ENCODE data around the gene FRMD4A.
"Not testable (repeated sequence)": the region's sequence is repeated elsewhere in the genome, so short reads cannot be mapped to it uniquely, and the experiment has no call there.

FRMD4A gene

DNA sequence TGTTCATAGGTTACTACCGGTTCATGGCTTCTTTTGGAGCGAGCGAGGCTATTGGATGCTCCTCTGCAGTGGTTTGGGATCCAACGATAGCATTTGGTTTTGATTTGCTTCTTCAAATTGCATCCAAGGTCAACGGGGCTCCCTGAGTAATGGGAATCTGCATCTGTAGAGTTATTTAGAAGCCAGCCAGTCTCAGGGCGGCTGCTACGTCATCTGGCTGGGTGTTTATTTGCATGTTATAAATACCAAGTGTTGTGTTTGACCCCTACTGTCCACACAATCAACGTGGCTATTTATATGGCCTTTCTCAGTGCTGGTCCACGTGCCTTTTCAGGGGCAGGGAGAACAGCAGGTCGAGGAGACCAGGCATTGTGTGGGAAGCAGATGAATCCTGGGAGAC lies 606.2 kb downstream of the FRMD4A start:
- no peak overlapping the region for H3K27ac ChIP-seq (ENCODE audit: low read length)
- no peaks in the 10 kb centered on the region for H3K9me3 ChIP-seq (ENCODE audit: control insufficient read depth in 1 of 2, low read length in 2 of 2)
- H3K4me3 ChIP-seq (ENCODE audit: low read depth in 1 of 2, low read length in 2 of 2): no peak overlapping the region
- H3K27me3 ChIP-seq (ENCODE audit: low read depth, low read length): no peaks in the 10 kb centered on the region
- peaks cover 0 to 5% of the 10 kb centered on the region in 2 donors for H3K4me1 ChIP-seq (ENCODE audit: control insufficient read depth in 1 of 2, insufficient read depth in 2 of 2, low read length in 2 of 2)
- peaks cover 0 to 20% of the 10 kb centered on the region in 2 donors for H3K36me3 ChIP-seq (ENCODE audit: control insufficient read depth in 1 of 2, insufficient read depth in 2 of 2, low read length in 2 of 2)

GRCh38 chr10:13722747-13723653 lies 607.7 kb downstream of the FRMD4A start:
- H3K36me3 ChIP-seq (ENCODE audit: control insufficient read depth in 1 of 2, insufficient read depth in 2 of 2, low read length in 2 of 2): peaks cover 0 to 14% of the 10 kb centered on the region in 2 donors
- H3K27ac ChIP-seq (ENCODE audit: low read length): no peak overlapping the region
- no peak overlapping the region for H3K4me3 ChIP-seq (ENCODE audit: low read depth in 1 of 2, low read length in 2 of 2)
- H3K9me3 ChIP-seq (ENCODE audit: control insufficient read depth in 1 of 2, low read length in 2 of 2): no peaks in the 10 kb centered on the region
- H3K4me1 ChIP-seq (ENCODE audit: control insufficient read depth in 1 of 2, insufficient read depth in 2 of 2, low read length in 2 of 2): peaks cover 5 to 9% of the 10 kb centered on the region in 2 donors
- H3K27me3 ChIP-seq (ENCODE audit: low read depth, low read length): no peaks in the 10 kb centered on the region

DNA sequence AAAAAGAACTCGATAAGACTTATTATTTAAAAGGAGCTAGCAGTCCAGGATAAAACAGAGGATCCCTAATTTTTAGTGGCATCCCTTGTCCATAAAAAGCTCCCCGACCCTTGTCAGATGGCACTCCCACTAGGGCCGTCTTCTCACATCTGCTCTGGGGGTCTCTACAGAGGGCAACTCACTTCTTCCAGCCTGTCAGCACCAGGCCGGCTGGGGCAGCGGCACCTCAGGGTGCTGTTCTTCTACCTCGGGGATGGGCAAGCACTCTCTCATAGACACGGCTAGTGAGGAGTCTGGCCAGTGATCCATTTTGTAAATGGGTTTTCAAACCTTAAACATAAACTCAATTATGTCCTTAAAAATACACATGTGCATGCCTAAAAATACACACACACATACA lies 609.2 kb downstream of the FRMD4A start:
- no peak overlapping the region for H3K4me3 ChIP-seq (ENCODE audit: low read depth in 1 of 2, low read length in 2 of 2)
- peaks cover 5 to 9% of the 10 kb centered on the region in 2 donors for H3K4me1 ChIP-seq (ENCODE audit: control insufficient read depth in 1 of 2, insufficient read depth in 2 of 2, low read length in 2 of 2)
- no peaks in the 10 kb centered on the region for H3K27me3 ChIP-seq (ENCODE audit: low read depth, low read length)
- H3K27ac ChIP-seq (ENCODE audit: low read length): no peak overlapping the region
- no peaks in the 10 kb centered on the region for H3K9me3 ChIP-seq (ENCODE audit: control insufficient read depth in 1 of 2, low read length in 2 of 2)
- H3K36me3 ChIP-seq (ENCODE audit: control insufficient read depth in 1 of 2, insufficient read depth in 2 of 2, low read length in 2 of 2): peaks cover 0 to 7% of the 10 kb centered on the region in 2 donors

GRCh38 chr10:13720699-13721098 lies 610.0 kb downstream of the FRMD4A start:
- no peaks in the 10 kb centered on the region for H3K27me3 ChIP-seq (ENCODE audit: low read depth, low read length)
- H3K9me3 ChIP-seq (ENCODE audit: control insufficient read depth in 1 of 2, low read length in 2 of 2): no peaks in the 10 kb centered on the region
- H3K4me1 ChIP-seq (ENCODE audit: control insufficient read depth in 1 of 2, insufficient read depth in 2 of 2, low read length in 2 of 2): peaks cover 5 to 9% of the 10 kb centered on the region in 2 donors
- H3K27ac ChIP-seq (ENCODE audit: low read length): no peak overlapping the region
- peaks cover 0 to 7% of the 10 kb centered on the region in 2 donors for H3K36me3 ChIP-seq (ENCODE audit: control insufficient read depth in 1 of 2, insufficient read depth in 2 of 2, low read length in 2 of 2)
- H3K4me3 ChIP-seq (ENCODE audit: low read depth in 1 of 2, low read length in 2 of 2): no peak overlapping the region

GRCh38 chr10:13719425-13719824 lies 611.3 kb downstream of the FRMD4A start:
- no peaks in the 10 kb centered on the region for H3K9me3 ChIP-seq (ENCODE audit: control insufficient read depth in 1 of 2, low read length in 2 of 2)
- peaks cover 5 to 9% of the 10 kb centered on the region in 2 donors for H3K4me1 ChIP-seq (ENCODE audit: control insufficient read depth in 1 of 2, insufficient read depth in 2 of 2, low read length in 2 of 2)
- no peak overlapping the region for H3K27ac ChIP-seq (ENCODE audit: low read length)
- peaks cover 0 to 12% of the 10 kb centered on the region in 2 donors for H3K36me3 ChIP-seq (ENCODE audit: control insufficient read depth in 1 of 2, insufficient read depth in 2 of 2, low read length in 2 of 2)
- no peak overlapping the region for H3K4me3 ChIP-seq (ENCODE audit: low read depth in 1 of 2, low read length in 2 of 2)
- H3K27me3 ChIP-seq (ENCODE audit: low read depth, low read length): no peaks in the 10 kb centered on the region

GRCh38 chr10:13718820-13719219 lies 611.9 kb downstream of the FRMD4A start:
- no peak overlapping the region for H3K27ac ChIP-seq (ENCODE audit: low read length)
- no peak overlapping the region for H3K4me3 ChIP-seq (ENCODE audit: low read depth in 1 of 2, low read length in 2 of 2)
- H3K27me3 ChIP-seq (ENCODE audit: low read depth, low read length): no peaks in the 10 kb centered on the region
- peaks cover 0 to 12% of the 10 kb centered on the region in 2 donors for H3K36me3 ChIP-seq (ENCODE audit: control insufficient read depth in 1 of 2, insufficient read depth in 2 of 2, low read length in 2 of 2)
- peaks cover 5 to 9% of the 10 kb centered on the region in 2 donors for H3K4me1 ChIP-seq (ENCODE audit: control insufficient read depth in 1 of 2, insufficient read depth in 2 of 2, low read length in 2 of 2)
- no peaks in the 10 kb centered on the region for H3K9me3 ChIP-seq (ENCODE audit: control insufficient read depth in 1 of 2, low read length in 2 of 2)

- Histone ChIP-seq H3K4me3 (ENCODE audit: low read depth in 1 of 2, low read length in 2 of 2) (peak overlapping the region; percentile 27 to 32), H3K4me1 (ENCODE audit: control insufficient read depth in 1 of 2, insufficient read depth in 2 of 2, low read length in 2 of 2) (peaks cover 5 to 9% of the 10 kb centered on the region in 2 donors), H3K27ac (ENCODE audit: low read length) (no peak overlapping the region), H3K36me3 (ENCODE audit: control insufficient read depth in 1 of 2, insufficient read depth in 2 of 2, low read length in 2 of 2) (peaks cover 0 to 12% of the 10 kb centered on the region in 2 donors), H3K27me3 (ENCODE audit: low read depth, low read length) (no peaks in the 10 kb centered on the region), H3K9me3 (ENCODE audit: control insufficient read depth in 1 of 2, low read length in 2 of 2) (no peaks in the 10 kb centered on the region)
Measured at GRCh38 chr10:13717936-13718772, 612.6 kb downstream of the FRMD4A start.

GRCh38 chr10:13717571-13717935 lies 613.2 kb downstream of the FRMD4A start:
- H3K36me3 ChIP-seq (ENCODE audit: control insufficient read depth in 1 of 2, insufficient read depth in 2 of 2, low read length in 2 of 2): peaks cover 0 to 12% of the 10 kb centered on the region in 2 donors
- H3K4me1 ChIP-seq (ENCODE audit: control insufficient read depth in 1 of 2, insufficient read depth in 2 of 2, low read length in 2 of 2): peaks cover 5 to 11% of the 10 kb centered on the region in 2 donors
- no peaks in the 10 kb centered on the region for H3K9me3 ChIP-seq (ENCODE audit: control insufficient read depth in 1 of 2, low read length in 2 of 2)
- H3K4me3 ChIP-seq (ENCODE audit: low read depth in 1 of 2, low read length in 2 of 2): peak overlapping the region; percentile 27 to 32
- H3K27me3 ChIP-seq (ENCODE audit: low read depth, low read length): no peaks in the 10 kb centered on the region
- no peak overlapping the region for H3K27ac ChIP-seq (ENCODE audit: low read length)

- H3K4me3 ChIP-seq (ENCODE audit: low read depth in 1 of 2, low read length in 2 of 2): no peak overlapping the region
- no peaks in the 10 kb centered on the region for H3K9me3 ChIP-seq (ENCODE audit: control insufficient read depth in 1 of 2, low read length in 2 of 2)
- H3K27ac ChIP-seq (ENCODE audit: low read length): no peak overlapping the region
- peaks cover 0 to 9% of the 10 kb centered on the region in 2 donors for H3K36me3 ChIP-seq (ENCODE audit: control insufficient read depth in 1 of 2, insufficient read depth in 2 of 2, low read length in 2 of 2)
- no peaks in the 10 kb centered on the region for H3K27me3 ChIP-seq (ENCODE audit: low read depth, low read length)
- peaks cover 5 to 13% of the 10 kb centered on the region in 2 donors for H3K4me1 ChIP-seq (ENCODE audit: control insufficient read depth in 1 of 2, insufficient read depth in 2 of 2, low read length in 2 of 2)
Measured at GRCh38 chr10:13716081-13717071, 614.3 kb downstream of the FRMD4A start.

DNA sequence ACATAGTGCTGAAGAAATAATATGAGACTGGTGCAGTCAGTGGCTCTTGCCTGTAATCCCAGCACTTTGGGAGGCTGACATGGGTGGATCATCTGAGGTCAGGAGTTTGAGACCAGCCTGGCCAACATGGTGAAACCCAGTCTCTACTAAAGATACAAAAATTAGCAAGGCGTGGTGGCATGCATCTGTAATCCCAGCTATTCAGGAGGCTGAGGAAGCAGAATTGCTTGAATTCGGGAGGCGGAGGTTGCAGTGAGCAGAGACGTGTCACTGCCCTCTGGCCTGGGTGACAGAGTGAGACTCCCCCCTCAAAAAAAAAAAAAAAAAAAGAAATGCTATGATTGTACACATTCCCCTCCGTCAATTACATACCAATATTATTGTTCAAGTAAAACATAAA lies 615.1 kb downstream of the FRMD4A start:
- peaks cover 5 to 13% of the 10 kb centered on the region in 2 donors for H3K4me1 ChIP-seq (ENCODE audit: control insufficient read depth in 1 of 2, insufficient read depth in 2 of 2, low read length in 2 of 2)
- H3K9me3 ChIP-seq (ENCODE audit: control insufficient read depth in 1 of 2, low read length in 2 of 2); H3K36me3 ChIP-seq (ENCODE audit: control insufficient read depth in 1 of 2, insufficient read depth in 2 of 2, low read length in 2 of 2); H3K4me3 ChIP-seq (ENCODE audit: low read depth in 1 of 2, low read length in 2 of 2); H3K27ac ChIP-seq (ENCODE audit: low read length); H3K27me3 ChIP-seq (ENCODE audit: low read depth, low read length): not testable (repeated sequence)
